NCI-H1930 (cell line): ENCODE measurements around the gene NBR1.
"Not testable (repeated sequence)": the region's sequence is repeated elsewhere in the genome, so short reads cannot be mapped to it uniquely, and the experiment has no call there.

ENCODE experiments used
- DNase-seq, 2 experiments: peaks; one replicate each; lab custom pipeline; 2025; lab: John Stamatoyannopoulos, UW

Gene NBR1

DNA sequence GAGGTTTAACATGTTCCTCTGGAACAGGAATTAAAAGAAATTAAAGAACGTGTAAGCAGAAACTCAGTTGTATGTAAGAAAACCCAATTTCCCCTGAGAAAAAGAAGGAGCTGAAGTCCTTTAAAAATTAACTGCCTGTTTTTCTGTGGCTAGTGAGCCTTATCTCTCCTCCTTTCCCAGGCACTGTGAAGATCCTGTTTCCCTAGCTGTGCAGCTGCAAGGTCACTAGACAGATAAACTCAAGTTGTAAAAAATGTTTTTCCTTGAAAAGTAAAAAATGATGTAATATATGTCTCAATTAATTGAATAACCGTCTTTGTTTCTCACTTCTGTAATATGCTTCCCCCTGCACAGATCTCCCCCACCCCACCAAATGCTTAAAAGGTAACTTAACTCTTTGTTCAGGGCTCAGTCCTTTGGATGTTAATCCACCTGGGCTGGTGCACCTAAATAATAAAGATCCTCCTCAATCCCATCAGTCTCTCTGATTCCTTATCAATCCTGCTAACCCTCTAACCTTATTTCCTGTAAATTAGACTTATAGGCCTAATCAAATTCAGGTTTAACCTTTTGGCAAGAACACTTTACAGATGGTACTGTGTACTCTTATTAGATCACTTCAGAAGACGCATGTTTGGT is 17.7 kb upstream of the NBR1 start:
- not testable (repeated sequence) for DNase-seq

- DNase-seq, result no peak
Observed at GRCh38 chr17:43155666-43156065, 15.3 kb upstream of the NBR1 start.

DNA sequence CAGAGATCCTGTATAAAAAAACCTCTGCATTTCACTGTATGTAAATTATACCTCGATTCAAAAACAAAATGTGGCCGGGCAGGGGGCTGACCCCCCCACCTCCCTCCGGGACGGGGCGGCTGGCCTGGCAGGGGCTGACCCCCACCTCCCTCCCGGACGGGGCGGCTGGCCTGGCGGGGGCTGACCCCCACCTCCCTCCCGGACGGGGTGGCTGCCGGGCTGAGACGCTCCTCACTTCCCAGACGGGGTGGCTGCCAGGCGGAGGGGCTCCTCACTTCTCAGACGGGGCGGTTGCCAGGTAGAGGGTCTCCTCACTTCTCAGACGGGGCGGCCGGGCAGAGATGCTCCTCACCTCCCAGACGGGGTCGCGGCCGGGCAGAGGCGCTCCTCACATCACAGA is 11.8 kb upstream of the NBR1 start:
- DNase-seq, result not testable (repeated sequence)

GRCh38 chr17:43159957-43160356 is 11.1 kb upstream of the NBR1 start:
- not testable (repeated sequence) for DNase-seq

DNA sequence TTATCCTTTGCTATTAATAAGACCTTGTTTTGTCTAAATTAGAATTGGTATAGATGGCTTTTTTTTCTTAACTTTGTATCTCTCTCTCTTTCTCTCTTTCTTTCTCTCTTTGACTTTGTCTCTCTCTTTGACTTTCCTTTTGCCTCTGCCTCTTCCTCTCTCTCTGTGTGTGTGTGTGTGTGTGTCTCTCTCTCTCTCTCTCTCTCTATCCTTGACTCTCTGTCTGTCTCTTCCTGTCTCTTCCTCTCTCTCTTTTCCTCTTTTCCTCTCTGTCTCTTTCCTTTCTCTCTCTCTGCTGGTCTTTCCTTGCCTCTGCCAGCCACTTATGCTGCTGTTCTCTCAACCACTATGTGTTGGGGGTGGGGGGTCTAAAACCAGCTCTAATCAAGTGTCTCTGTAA is 5.0 kb upstream of the NBR1 start:
- DNase-seq, result not testable (repeated sequence)

- peak in 1 of 2 experiments; percentile 25 for DNase-seq
Observed at GRCh38 chr17:43169561-43170139, 1.4 kb upstream of the NBR1 start.

DNA sequence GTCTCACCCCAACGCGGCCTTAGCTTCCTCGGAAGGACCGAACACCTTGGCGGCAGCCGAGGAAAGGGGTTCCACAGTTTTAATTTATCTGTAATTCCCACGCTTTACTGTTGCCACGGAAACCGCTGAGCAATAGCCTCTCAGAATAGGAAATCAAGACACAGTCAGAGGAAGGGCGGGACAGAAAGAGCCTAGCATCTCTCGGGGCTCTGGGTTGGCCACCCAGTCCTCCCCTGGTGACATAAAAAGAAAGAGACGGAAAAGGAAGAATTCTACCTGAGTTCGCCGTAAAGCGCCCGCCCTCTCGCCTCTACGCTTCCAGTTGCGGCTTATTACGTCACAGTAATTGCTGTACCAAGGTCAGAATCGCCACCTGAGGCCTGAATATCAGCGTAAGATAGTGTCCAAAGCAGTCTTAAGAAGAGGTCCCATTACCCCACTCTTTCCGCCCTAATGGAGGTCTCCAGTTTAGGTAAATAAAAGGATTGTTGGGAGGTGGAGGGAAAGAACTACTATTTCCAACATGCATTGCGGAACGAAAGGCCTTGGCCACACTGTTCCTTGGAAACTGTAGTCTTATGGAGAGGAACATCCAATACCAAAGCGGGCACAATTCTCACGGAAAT is 761 bp upstream of the NBR1 start:
- peak; percentile 91 to 93 for DNase-seq

DNA sequence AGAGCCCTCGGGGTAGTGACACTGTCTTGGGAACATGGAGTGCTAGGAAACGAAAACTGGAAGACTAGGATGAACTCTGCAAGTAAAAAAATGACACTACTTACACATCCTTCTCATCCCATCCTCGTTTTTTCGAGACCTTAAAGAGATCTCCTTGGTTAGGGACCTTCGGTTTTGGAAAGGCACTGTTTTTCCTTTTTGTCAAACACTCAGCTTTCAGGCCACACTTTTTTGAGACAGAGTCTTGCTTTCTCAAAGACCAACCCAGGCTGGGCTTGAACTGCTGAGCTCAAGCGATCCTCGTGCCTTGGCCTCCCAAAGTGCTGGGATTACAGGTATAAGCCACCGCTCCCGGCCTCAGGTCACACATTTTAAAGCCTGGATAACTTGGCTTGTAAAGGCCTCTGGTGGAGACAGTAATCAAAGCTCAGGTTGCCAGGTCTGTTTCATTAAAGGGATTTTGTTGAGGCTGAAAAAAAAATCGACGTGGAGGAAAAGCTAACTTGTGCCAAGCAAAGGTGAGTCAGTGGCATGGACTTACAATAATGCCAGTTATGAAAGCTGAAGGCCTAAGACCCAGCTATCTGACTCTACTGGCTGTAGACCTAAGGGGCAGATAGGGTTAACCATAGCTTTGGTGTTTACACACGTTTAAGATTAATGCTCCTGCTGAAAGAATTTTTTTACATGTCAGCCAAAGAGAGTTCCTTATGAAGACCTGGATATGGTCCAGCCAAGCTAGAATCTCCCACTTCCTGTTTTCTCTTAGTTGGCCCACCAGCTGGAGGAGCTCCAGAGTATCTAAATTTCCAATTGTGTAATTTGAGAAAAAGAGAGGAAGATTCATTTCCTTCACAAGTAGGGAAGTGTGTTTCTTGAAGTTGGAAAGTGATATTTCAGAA is 823 bp downstream of the NBR1 start:
- DNase-seq, result peak in 1 of 2 experiments; percentile 5

- no peak for DNase-seq
Observed at GRCh38 chr17:43175213-43176118, 4.5 kb downstream of the NBR1 start.

DNA sequence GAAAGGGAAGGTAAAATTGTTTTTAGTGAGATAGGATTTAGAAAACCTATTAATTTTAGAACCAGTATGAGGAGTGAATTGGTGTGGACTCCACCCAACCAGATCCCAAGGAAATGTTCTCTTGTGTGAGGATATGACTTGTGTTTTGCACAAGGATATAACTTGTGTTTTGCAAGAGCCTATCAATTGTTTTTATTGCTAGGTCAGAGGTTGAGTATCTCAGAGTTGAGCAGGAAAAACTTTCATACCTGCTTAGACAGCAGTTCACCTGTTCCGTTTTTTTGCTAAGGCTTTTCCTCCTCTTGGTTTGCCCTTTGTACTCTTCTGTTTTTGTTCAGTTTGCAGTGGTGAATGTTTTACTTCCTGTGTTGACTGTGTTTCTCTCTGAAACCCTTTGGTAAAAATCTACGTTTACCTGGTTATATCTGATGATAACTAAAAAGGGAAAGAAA is 5.1 kb downstream of the NBR1 start:
- DNase-seq, result no peak

DNA sequence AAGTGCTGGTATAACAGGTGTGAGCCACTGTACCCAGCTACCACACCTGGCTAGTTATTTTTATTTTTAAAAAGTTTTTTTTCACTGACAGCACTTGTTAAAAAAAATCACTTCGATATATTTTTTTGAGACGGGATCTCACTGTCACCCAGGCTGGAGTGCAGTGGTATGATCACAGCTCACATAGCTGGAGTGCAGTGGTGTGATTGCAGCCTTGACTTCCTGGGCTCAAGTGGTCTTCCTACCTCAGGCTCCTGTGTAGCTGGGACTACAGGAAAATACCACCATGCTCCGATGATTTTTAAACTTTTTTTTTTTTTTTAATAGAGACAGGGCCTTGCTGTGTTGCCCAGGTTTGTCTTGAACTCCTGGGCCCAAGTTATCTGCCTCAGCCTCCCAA is 12.9 kb downstream of the NBR1 start:
- no peak for DNase-seq

- not testable (repeated sequence) for DNase-seq
Observed at GRCh38 chr17:43186656-43187055, 15.6 kb downstream of the NBR1 start.

- no peak for DNase-seq
Observed at GRCh38 chr17:43193251-43193650, 22.2 kb downstream of the NBR1 start.

GRCh38 chr17:43199633-43200032 is 28.6 kb downstream of the NBR1 start:
- DNase-seq, result no peak

GRCh38 chr17:43200127-43200526 is 29.1 kb downstream of the NBR1 start:
- DNase-seq, result peak; percentile 16 to 57

DNA sequence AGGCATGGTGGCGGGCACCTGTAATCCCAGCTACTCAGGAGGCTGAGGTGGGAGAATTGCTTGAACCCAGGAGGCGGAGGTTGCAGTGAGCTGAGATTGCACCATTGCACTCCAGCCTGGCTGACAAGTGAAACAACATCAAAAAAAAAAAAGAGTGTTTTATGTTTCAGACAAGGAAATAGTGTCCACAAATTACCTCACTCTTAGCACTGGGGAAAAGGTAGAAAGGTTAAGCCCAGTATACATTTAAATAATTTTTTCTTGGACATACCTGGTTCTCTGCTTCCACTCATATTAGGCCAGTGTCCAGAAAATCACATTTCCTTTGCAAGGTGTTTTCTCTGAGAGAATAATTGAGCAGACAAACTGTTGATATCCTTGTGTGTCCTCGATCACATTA is 32.0 kb downstream of the NBR1 start:
- not testable (repeated sequence) for DNase-seq

GRCh38 chr17:43210576-43210975 is 39.6 kb downstream of the NBR1 start:
- DNase-seq, result no peak

DNA sequence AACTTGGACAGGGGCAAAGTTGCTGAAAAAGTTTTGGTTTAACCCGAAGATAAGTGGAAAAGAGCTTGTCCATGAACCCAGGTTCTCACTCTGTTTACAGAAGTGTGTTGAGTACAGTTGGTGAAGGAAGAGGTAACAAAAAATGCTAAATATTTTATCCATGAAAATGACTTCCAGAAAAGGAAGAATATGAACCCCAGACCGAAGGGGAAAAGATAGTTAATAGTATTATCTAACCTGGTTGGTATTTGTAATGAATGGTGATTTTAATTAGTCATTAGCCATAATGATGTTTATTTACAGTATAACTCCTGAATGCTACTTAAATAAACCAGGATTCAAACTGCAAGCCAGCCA is 40.1 kb downstream of the NBR1 start:
- no peak for DNase-seq

DNA sequence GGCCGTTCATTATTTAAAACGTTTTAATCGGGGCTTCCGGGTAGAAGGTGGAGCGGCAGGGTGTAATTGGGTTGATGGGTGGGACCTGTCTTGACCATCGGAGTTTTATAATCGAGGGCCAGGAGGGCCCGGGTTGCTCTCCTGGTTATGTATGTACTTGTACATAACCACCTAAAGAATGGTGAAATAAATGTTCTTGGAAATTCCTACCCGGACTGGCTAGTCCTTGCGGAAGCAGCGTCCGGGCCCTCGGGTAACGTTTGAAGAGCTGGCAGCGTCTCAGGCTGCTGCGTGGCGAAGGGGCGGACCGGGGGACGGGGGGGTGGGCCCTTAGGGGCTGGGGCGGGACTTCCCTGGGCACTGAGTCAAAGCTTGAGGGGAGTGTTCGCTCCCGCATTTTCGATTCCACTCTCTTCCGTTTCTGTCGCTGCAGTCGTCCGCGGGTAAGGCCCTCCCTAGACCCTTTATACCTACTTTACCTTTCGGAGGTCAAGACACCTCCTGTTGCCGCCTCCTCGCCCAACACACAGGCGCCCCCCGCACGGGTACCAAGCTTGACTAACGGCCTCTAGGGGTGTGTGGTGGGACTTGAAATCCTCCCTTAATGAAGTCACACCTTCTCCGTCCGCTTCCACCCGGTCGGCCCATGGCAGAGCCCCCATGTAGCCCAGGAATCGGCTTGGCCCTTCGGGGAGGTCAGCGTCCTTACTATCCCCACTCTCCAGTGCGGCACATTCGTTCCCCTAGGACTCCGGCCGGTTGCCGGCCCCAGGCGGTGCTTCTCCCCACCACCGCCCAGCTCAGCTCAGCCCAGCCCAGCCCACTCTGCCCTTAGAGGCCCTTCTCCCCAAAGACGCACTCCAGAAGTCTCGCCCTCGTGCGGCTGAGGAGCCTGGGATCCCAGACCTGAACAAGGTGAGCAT is 40.7 kb downstream of the NBR1 start, which contains the start of gene TMEM106A:
Gene TMEM106A, plus strand, starts transcription at position 396 of the 923 bp plus-strand sequence. CDS start 1,167 bp downstream, outside the sequence.
- no peak for DNase-seq
